Endothelial cell of umbilical vein (primary cell): ENCODE results near the gene CTSH. TPM values are rescaled to one million over a fixed set of nuclear protein-coding genes. Genes with fewer than 3 reads are reported as not detected.

Experiments
- BruUV-seq: library from RNA; stranded (reverse); fragments of 400-500 nt; replicated peaks from 2 replicates; lab custom pipeline; 2021; lab: Mats Ljungman, UMichigan
- CTCF ChIA-PET: fragments of 300-600, 350-600 bp; sonication (Branson Sonifier 250); formaldehyde crosslinking; loops from one replicate; lab custom pipeline; 2021; ENCODE audit warnings: antibody characterized with exemption, inconsistent platforms; lab: Charles Lee
- POLR2A ChIA-PET: fragments of 300-600, 350-600 bp; sonication (Branson Sonifier 250); formaldehyde crosslinking; loops from one replicate; lab custom pipeline; 2021; ENCODE audit warnings: antibody characterized with exemption, inconsistent platforms; lab: Charles Lee
- DNase-seq: peaks from one replicate; pipeline ENCODE4 v3.0.0-alpha.2; 2011; ENCODE audit warnings: low read depth, low spot score
- FAIRE-seq: peaks from 2 replicates; lab custom pipeline; 2011; peaks lifted over from hg19 to GRCh38; lab: Jason Lieb, UNC
- H2AFZ ChIP-seq: 2 replicates; pipeline ENCODE4 v1.6.0; 2012; ENCODE audit warnings: low read depth, low read length, control low read depth, inconsistent platforms
- H3K27ac ChIP-seq: 2 replicates; pipeline ENCODE4 v1.5.1; 2011; ENCODE audit warnings: low read depth, mild to moderate bottlenecking, control low read depth, low read length, moderate library complexity; ENCODE audit not compliant: insufficient read depth
- H3K27me3 ChIP-seq, 2 experiments: 2 replicates each; pipeline versions ENCODE4 v1.6.0 to v1.6.1; 2011; ENCODE audit warnings: low read length in 2 of 2, mixed read lengths in 1 of 2; ENCODE audit not compliant: control insufficient read depth in 2 of 2, insufficient read depth in 2 of 2
- H3K36me3 ChIP-seq, 2 experiments: 2 replicates in 1 of 2; 3 replicates in 1 of 2; pipeline ENCODE4 v1.5.1; 2011; ENCODE audit warnings: low read length in 2 of 2, mild to moderate bottlenecking in 1 of 2, moderate library complexity in 1 of 2; ENCODE audit not compliant: control insufficient read depth in 2 of 2, insufficient read depth in 2 of 2; ENCODE audit errors: extremely low read depth in 1 of 2
- H3K4me1 ChIP-seq: 3 replicates; pipeline ENCODE4 v1.5.1; 2011; ENCODE audit warnings: mild to moderate bottlenecking, low read length; ENCODE audit not compliant: control insufficient read depth, insufficient read depth; ENCODE audit errors: extremely low read depth
- H3K4me2 ChIP-seq: 2 replicates; pipeline ENCODE4 v1.6.1; 2011; ENCODE audit warnings: low read length, control low read depth, mixed read lengths; ENCODE audit not compliant: insufficient read depth
- H3K4me3 ChIP-seq, 3 experiments: fragments of 200-600 bp in 1 of 3; sonication (generic), shearing (Covaris generic) in 1 of 3; replicated peaks in 1 of 3; 2 replicates each; pipeline ENCODE4 v1.5.1; 2011 to 2016; ENCODE audit warnings: control low read depth in 3 of 3, low read length in 3 of 3, mild to moderate bottlenecking in 2 of 3, inconsistent platforms in 1 of 3, low read depth in 1 of 3, moderate library complexity in 1 of 3; ENCODE audit not compliant: insufficient read depth in 1 of 3
- H3K79me2 ChIP-seq: 2 replicates; pipeline ENCODE4 v1.6.0; 2012; ENCODE audit warnings: low read length, inconsistent platforms; ENCODE audit not compliant: control insufficient read depth, insufficient read depth
- H3K9ac ChIP-seq: replicated peaks from 2 replicates; pipeline ENCODE3; 2011; ENCODE audit warnings: low read length, control low read depth; ENCODE audit not compliant: insufficient read depth; ENCODE audit errors: extremely low read depth
- H3K9me1 ChIP-seq: replicated peaks from 3 replicates; pipeline ENCODE4 v1.6.0; 2011; ENCODE audit warnings: mild to moderate bottlenecking, low read length; ENCODE audit not compliant: control insufficient read depth, insufficient read depth; ENCODE audit errors: extremely low read depth
- H3K9me3 ChIP-seq: replicated peaks from 2 replicates; pipeline ENCODE4 v1.5.1; 2012; ENCODE audit warnings: low read length, inconsistent platforms; ENCODE audit not compliant: control insufficient read depth, insufficient read depth
- H4K20me1 ChIP-seq: replicated peaks from 2 replicates; pipeline ENCODE3; 2011; ENCODE audit warnings: mild to moderate bottlenecking, low read length; ENCODE audit not compliant: control insufficient read depth, insufficient read depth; ENCODE audit errors: extremely low read depth
- CTCF ChIP-seq, 2 donors: IDR thresholded peaks; 1 replicate in 1 of 2; 2 replicates in 1 of 2; pipeline ENCODE4 v1.5.1; 2011; ENCODE audit warnings: low read length in 2 of 2, mild to moderate bottlenecking in 2 of 2, moderate library complexity in 2 of 2, control low read depth in 1 of 2, inconsistent platforms in 1 of 2, low read depth in 1 of 2; ENCODE audit not compliant: insufficient read depth in 1 of 2; ENCODE audit errors: extremely low read depth in 1 of 2
- EZH2 ChIP-seq: IDR thresholded peaks from 2 replicates; pipeline ENCODE4 v1.6.1; 2012; ENCODE audit warnings: borderline replicate concordance, low read depth, mild to moderate bottlenecking, moderate library complexity, low read length, inconsistent platforms; ENCODE audit not compliant: severe bottlenecking
- FOS ChIP-seq: IDR thresholded peaks from 2 replicates; pipeline ENCODE4 v1.6.1; 2011; ENCODE audit warnings: mild to moderate bottlenecking, low read length, moderate library complexity, borderline replicate concordance; ENCODE audit not compliant: insufficient read depth
- GATA2 ChIP-seq: IDR thresholded peaks from 2 replicates; pipeline ENCODE4 v1.7.0; 2011; ENCODE audit warnings: low read depth, mild to moderate bottlenecking, moderate library complexity, mixed read lengths, low read length; ENCODE audit not compliant: insufficient read length, insufficient read depth
- JUN ChIP-seq: IDR thresholded peaks from 2 replicates; pipeline ENCODE4 v1.6.1; 2011; ENCODE audit warnings: borderline replicate concordance, low read depth; ENCODE audit not compliant: insufficient read length, insufficient read depth
- MAX ChIP-seq: IDR thresholded peaks from 2 replicates; pipeline ENCODE4 v1.6.1; 2011; ENCODE audit not compliant: insufficient read depth, insufficient read length
- MYC ChIP-seq: IDR thresholded peaks from one replicate; pipeline ENCODE4 v1.6.1; 2011; ENCODE audit warnings: mild to moderate bottlenecking, low read depth, low read length
- POLR2A ChIP-seq: IDR thresholded peaks from 2 replicates; pipeline ENCODE4 v1.6.1; 2012; ENCODE audit warnings: low read depth, mild to moderate bottlenecking, control low read depth, low read length
- POLR2AphosphoS5 ChIP-seq: IDR thresholded peaks from 2 replicates; pipeline ENCODE4 v1.6.1; 2012; ENCODE audit warnings: low read depth, mild to moderate bottlenecking, control low read depth, low read length, moderate library complexity; ENCODE audit not compliant: insufficient read depth
- dilution Hi-C: fragments of 300-500 bp; cut with MboI; formaldehyde crosslinking; loops from one replicate; pipeline ENCODE4 v1.15.0; 2019; ENCODE audit warnings: low sequenced_read_pairs; ENCODE audit not compliant: extremely low pct_ligation_motif_present
- intact Hi-C: fragments of 100-400 bp; cut with micrococcal nuclease; formaldehyde crosslinking; loops from one replicate; pipeline ENCODE4 v1.10.0; 2022
- polyA plus RNA-seq, 4 experiments: library from polyadenylated mRNA; depleted of rRNA in 3 of 4; stranded (reverse) in 3 of 4; unstranded in 1 of 4; fragments of >200 nt; gene quantifications; 2 replicates each; pipeline versions ENCODE4 v1.2.1 to v1.2.3, GENCODE V29; 2011 to 2012; ENCODE audit warnings: missing spikeins in 1 of 4
- total RNA-seq: library from RNA; stranded (reverse); gene quantifications from 2 replicates; pipeline ENCODE4 v1.2.3, GENCODE V29; 2021

Gene CTSH
- total and polyA plus RNA-seq, 2 donors (not counting 3 experiments of a cell fraction or from before 2014, with no cell fraction given) = 7.0 to 7.4 TPM

DNA sequence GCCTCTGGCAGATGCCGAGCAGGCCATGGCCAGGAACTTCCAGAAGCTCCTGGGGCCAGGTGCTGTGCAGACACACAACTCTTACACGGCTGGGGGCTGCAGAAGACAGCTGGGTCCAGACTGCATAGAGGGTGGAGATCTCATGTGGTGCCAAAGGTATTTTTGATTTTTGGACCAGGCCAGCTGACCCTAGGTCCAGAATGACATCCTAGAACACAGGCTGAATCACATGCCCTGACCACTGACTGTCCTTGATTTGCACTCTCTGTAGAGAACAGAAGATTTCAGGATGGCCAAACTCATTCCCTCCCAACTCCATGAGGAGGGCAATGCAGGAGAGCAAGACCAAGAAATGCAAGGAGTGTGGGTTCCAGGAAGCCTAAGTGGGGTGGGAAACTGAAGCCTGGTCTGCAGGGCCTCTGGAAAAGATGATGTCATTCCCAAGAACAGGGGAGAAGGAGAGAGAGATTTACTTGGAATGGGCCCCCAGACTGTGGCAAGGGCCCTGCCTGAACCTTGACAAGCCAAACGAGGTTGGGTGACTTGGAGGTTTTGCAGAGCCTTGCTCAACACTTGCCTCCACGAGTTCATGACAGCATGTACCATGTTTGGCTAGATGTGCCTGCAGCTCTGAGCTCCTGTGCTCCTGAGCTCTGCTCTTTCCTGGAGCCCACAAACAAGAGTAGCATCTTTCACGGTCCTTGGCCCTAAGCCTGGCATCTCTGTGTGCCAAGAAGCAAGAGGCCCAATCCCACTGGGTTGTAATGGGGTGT lies 38.5 kb upstream of the CTSH start:
- BruUV-seq = no TSS peak
- Histone ChIP-seq H3K79me2 (no peaks in the 10 kb centered on the region), H3K9me1 (no peaks in the 10 kb centered on the region), H3K27ac (no peak overlapping the region), H3K36me3 (no peaks in the 10 kb centered on the region), H3K27me3 (peaks cover 0 to 2% of the 10 kb centered on the region in 2 experiments), H3K4me2 (no peak overlapping the region), H3K4me1 (peaks cover 7% of the 10 kb centered on the region), H3K9me3 (no peaks in the 10 kb centered on the region), H4K20me1 (no peaks in the 10 kb centered on the region), H3K9ac (no peak overlapping the region), H3K4me3 (no peak overlapping the region), H2AFZ (no peak overlapping the region)
- no peak for DNase-seq
- ChIA-PET CTCF (interaction anchor here (1.3 to 5.4 kb wide), 2 partner anchors 22 to 24 kb away, joined by 3 to 53 read pairs; no protein-coding TSS in a partner anchor), POLR2A (no interaction called here)
- dilution Hi-C loops = no loop called here
- intact Hi-C loops = no loop called here
- no peak for FAIRE-seq
- no peak for TF ChIP-seq POLR2AphosphoS5
- no peak for TF ChIP-seq JUN
- no peak for TF ChIP-seq EZH2
- no peak for TF ChIP-seq FOS
- TF ChIP-seq MYC = no peak
- no peak for TF ChIP-seq GATA2
- TF ChIP-seq MAX = no peak
- TF ChIP-seq CTCF (IDR thresholded peaks at IDR 0.05; ENCODE audit: extremely low read depth in 1 of 2, insufficient read depth in 1 of 2, low read depth in 1 of 2, low read length in 2 of 2) = no peak
- TF ChIP-seq POLR2A = no peak
